HEK293 (cell line): ENCODE results near the gene MYL12A.

Experiments used
- CTCF ChIA-PET: fragments of 350-600 bp; formaldehyde crosslinking; extraction: SDS; loops from one replicate; lab custom pipeline; 2021; ENCODE audit warnings: antibody characterized with exemption; lab: Yijun Ruan, JAX
- POLR2A ChIA-PET: fragments of 300-600 bp; formaldehyde crosslinking; extraction: SDS; loops from one replicate; lab custom pipeline; 2020; ENCODE audit warnings: antibody characterized with exemption, inconsistent platforms; lab: Yijun Ruan, JAX
- H3K27ac ChIP-seq: fragments of 200-500 bp; sonication (Bioruptor generic); 2 replicates; pipeline ENCODE4 v1.5.1; 2014; ENCODE audit warnings: low read depth, low read length, control low read depth, inconsistent platforms; ENCODE audit errors: extremely low read depth
- H3K36me3 ChIP-seq, 2 experiments: fragments of 200-500 bp in 1 of 2; sonication (Bioruptor generic) in 1 of 2; 1 replicate in 1 of 2; 2 replicates in 1 of 2; pipeline ENCODE4 v1.5.1; 2014 to 2017; ENCODE audit warnings: inconsistent platforms in 2 of 2, low read length in 2 of 2; ENCODE audit not compliant: control insufficient read depth in 2 of 2, insufficient read depth in 1 of 2
- H3K4me1 ChIP-seq: fragments of 200-500 bp; sonication (Bioruptor generic); 2 replicates; pipeline ENCODE4 v1.5.1; 2014; ENCODE audit warnings: mild to moderate bottlenecking, low read length, inconsistent platforms; ENCODE audit not compliant: control insufficient read depth, insufficient read depth
- H3K4me3 ChIP-seq: 2 replicates; pipeline ENCODE4 v1.5.1; 2011; ENCODE audit warnings: low read depth, mild to moderate bottlenecking, control low read depth, low read length, moderate library complexity
- H3K9me3 ChIP-seq: fragments of 200-500 bp; sonication (Bioruptor generic); 2 replicates; pipeline ENCODE4 v1.5.1; 2014; ENCODE audit warnings: low read depth, low read length, inconsistent platforms; ENCODE audit not compliant: control insufficient read depth, insufficient read depth
- ELK4 ChIP-seq: IDR thresholded peaks from 2 replicates; pipeline ENCODE4 v1.6.1; 2011; ENCODE audit warnings: mild to moderate bottlenecking, low read depth, low read length, borderline replicate concordance
- KLF10 ChIP-seq: fragments of 450-650 bp; IDR thresholded peaks from 2 replicates; pipeline ENCODE4 v1.5.1; 2018; ENCODE audit warnings: missing biosample characterization, mild to moderate bottlenecking, missing genetic modification characterization
- KLF17 ChIP-seq: fragments of 450-650 bp; formaldehyde crosslinking; IDR thresholded peaks from 2 replicates; pipeline ENCODE4 v1.5.1; 2016; ENCODE audit warnings: missing biosample characterization, missing genetic modification characterization
- KLF9 ChIP-seq: fragments of 450-650 bp; formaldehyde crosslinking; IDR thresholded peaks from 2 replicates; pipeline ENCODE4 v1.5.1; 2016; ENCODE audit warnings: missing biosample characterization, missing genetic modification characterization, low read depth
- OSR2 ChIP-seq: fragments of 450-650 bp; formaldehyde crosslinking; IDR thresholded peaks from 2 replicates; pipeline ENCODE4 v1.5.1; 2016; ENCODE audit warnings: missing biosample characterization, missing genetic modification characterization
- RBAK ChIP-seq: fragments of 450-650 bp; formaldehyde crosslinking; IDR thresholded peaks from 2 replicates; pipeline ENCODE4 v1.5.1; 2016; ENCODE audit warnings: missing biosample characterization, missing genetic modification characterization
- TCF7L2 ChIP-seq: IDR thresholded peaks from 2 replicates; pipeline ENCODE4 v1.6.1; 2011; ENCODE audit warnings: low read depth, mild to moderate bottlenecking, inconsistent platforms, low read length, moderate library complexity, borderline replicate concordance
- ZFP3 ChIP-seq: fragments of 450-650 bp; formaldehyde crosslinking; IDR thresholded peaks from 2 replicates; pipeline ENCODE4 v1.5.1; 2016; ENCODE audit warnings: low read depth, missing biosample characterization, missing genetic modification characterization
- ZFP37 ChIP-seq: fragments of 450-650 bp; formaldehyde crosslinking; IDR thresholded peaks from 2 replicates; pipeline ENCODE4 v1.5.1; 2016; ENCODE audit warnings: missing biosample characterization, missing genetic modification characterization
- ZNF10 ChIP-seq: fragments of 450-650 bp; formaldehyde crosslinking; IDR thresholded peaks from 2 replicates; pipeline ENCODE4 v1.5.1; 2017; ENCODE audit warnings: missing biosample characterization, missing genetic modification characterization
- ZNF140 ChIP-seq: fragments of 450-650 bp; formaldehyde crosslinking; IDR thresholded peaks from 2 replicates; pipeline ENCODE4 v1.5.1; 2016; ENCODE audit warnings: missing biosample characterization, missing genetic modification characterization
- ZNF16 ChIP-seq: fragments of 450-650 bp; formaldehyde crosslinking; IDR thresholded peaks from 2 replicates; pipeline ENCODE4 v1.5.1; 2016; ENCODE audit warnings: low read depth, missing biosample characterization, missing genetic modification characterization
- ZNF169 ChIP-seq: fragments of 450-650 bp; formaldehyde crosslinking; IDR thresholded peaks from 2 replicates; pipeline ENCODE4 v1.5.1; 2016; ENCODE audit warnings: missing biosample characterization, missing genetic modification characterization
- ZNF18 ChIP-seq: fragments of 450-650 bp; formaldehyde crosslinking; IDR thresholded peaks from 2 replicates; pipeline ENCODE4 v1.5.1; 2016; ENCODE audit warnings: missing biosample characterization, missing genetic modification characterization
- ZNF366 ChIP-seq: fragments of 450-650 bp; formaldehyde crosslinking; conservative IDR thresholded peaks from 2 replicates; pipeline ENCODE4 v1.5.1; 2016; ENCODE audit warnings: missing biosample characterization, missing genetic modification characterization
- ZNF423 ChIP-seq: fragments of 450-650 bp; formaldehyde crosslinking; IDR thresholded peaks from 2 replicates; pipeline ENCODE4 v1.5.1; 2016; ENCODE audit warnings: missing biosample characterization, missing genetic modification characterization
- ZNF530 ChIP-seq: fragments of 450-650 bp; formaldehyde crosslinking; IDR thresholded peaks from 2 replicates; pipeline ENCODE4 v1.5.1; 2016; ENCODE audit warnings: low read depth, missing biosample characterization, missing genetic modification characterization
- ZNF555 ChIP-seq: fragments of 450-650 bp; formaldehyde crosslinking; conservative IDR thresholded peaks from 2 replicates; pipeline ENCODE4 v1.5.1; 2017; ENCODE audit warnings: missing biosample characterization, mild to moderate bottlenecking, missing genetic modification characterization, inconsistent platforms
- ZNF561 ChIP-seq: fragments of 450-650 bp; IDR thresholded peaks from 2 replicates; pipeline ENCODE4 v1.5.1; 2018; ENCODE audit warnings: missing biosample characterization, missing genetic modification characterization, borderline replicate concordance
- ZNF626 ChIP-seq: fragments of 450-650 bp; sonication (Bioruptor Pico); formaldehyde crosslinking; IDR thresholded peaks from 2 replicates; pipeline ENCODE4 v1.5.1; 2018; ENCODE audit warnings: missing biosample characterization, missing genetic modification characterization, inconsistent platforms
- ZNF792 ChIP-seq: fragments of 450-650 bp; formaldehyde crosslinking; IDR thresholded peaks from 2 replicates; pipeline ENCODE4 v1.5.1; 2016; ENCODE audit warnings: missing biosample characterization, missing genetic modification characterization
- ZSCAN30 ChIP-seq: fragments of 450-650 bp; IDR thresholded peaks from 2 replicates; pipeline ENCODE4 v1.5.1; 2018; ENCODE audit warnings: missing biosample characterization, mild to moderate bottlenecking, missing genetic modification characterization, moderate library complexity
- TF ChIP-seq, protein P1 (sequence below): fragments of 450-650 bp; formaldehyde crosslinking; IDR thresholded peaks from 2 replicates; pipeline ENCODE4 v1.5.1; 2016; ENCODE audit warnings: missing biosample characterization, missing genetic modification characterization, borderline replicate concordance

The MYL12A gene

DNA sequence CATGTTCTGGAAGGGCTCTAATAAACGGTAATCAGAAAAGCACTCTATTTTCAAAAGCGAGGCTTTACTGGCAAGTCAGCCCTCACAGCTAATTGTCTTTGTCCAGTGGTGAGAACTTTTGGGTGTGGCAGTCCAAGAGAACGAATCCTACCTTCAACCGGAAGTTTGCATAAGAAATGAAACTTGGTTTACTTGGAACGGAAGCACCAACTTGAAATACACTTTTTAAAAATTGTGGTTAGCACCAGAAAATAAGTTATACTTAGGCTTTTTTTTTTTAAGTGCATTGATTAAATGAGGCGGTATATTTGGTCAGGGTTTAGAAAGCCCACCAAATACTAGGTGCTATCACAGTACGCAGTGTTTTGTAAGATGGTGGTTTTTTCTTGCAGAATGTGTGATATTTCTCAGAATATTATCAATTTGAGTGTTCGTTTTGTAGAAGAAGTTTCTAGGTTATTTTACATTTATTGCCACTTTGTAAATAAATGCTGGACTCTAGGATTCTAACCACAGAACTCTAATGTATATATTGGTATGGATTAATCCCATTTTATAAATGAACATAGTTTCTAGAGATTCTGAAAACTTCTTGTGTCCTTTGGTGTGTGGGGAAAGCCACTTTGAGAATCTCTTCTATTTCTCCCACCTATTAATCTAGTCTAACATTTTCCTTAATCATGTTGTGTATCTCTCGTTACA is 1.2 kb downstream of the MYL12A start:
- Histone ChIP-seq H3K27ac (no peak overlapping the region), H3K9me3 (no peaks in the 10 kb centered on the region), H3K4me1 (peaks cover 11% of the 10 kb centered on the region), H3K4me3 (peak overlapping the region; percentile 98), H3K36me3 (peaks cover 8 to 12% of the 10 kb centered on the region in 2 experiments)
- ChIA-PET CTCF (interaction anchor here (0.6 to 4.1 kb wide), 6 partner anchors 24 to 417 kb away, joined by 3 to 84 read pairs (median 5); no protein-coding TSS in a partner anchor), POLR2A (interaction anchor here (0.9 to 2.4 kb wide), 7 partner anchors 8 to 687 kb away, joined by 3 to 18 read pairs (median 5); partner anchors contain the start of gene MYL12B)
- TF ChIP-seq ZNF555 (tag by site-specific recombination) (no peak), ELK4 (no peak), RBAK (tag by site-specific recombination) (no peak), ZFP3 (tag by site-specific recombination) (no peak), ZNF10 (tag by site-specific recombination) (no peak), ZNF18 (tag by site-specific recombination) (no peak), KLF9 (tag by site-specific recombination) (0 out of 2 replicates have a peak, but pooled peaks have one; percentile 32), ZNF16 (no peak), ZNF561 (tag by site-specific recombination) (no peak), KLF10 (tag by site-specific recombination) (0 out of 2 replicates have a peak, but pooled peaks have one; percentile 14), ZNF626 (no peak)

GRCh38 chr18:3250237-3251107 is 2.9 kb downstream of the MYL12A start:
- H3K4me1 ChIP-seq, result peaks cover 11% of the 10 kb centered on the region
- no peak overlapping the region for H3K27ac ChIP-seq
- H3K36me3 ChIP-seq, result peaks cover 14 to 28% of the 10 kb centered on the region in 2 experiments
- H3K4me3 ChIP-seq, result no peak overlapping the region
- POLR2A ChIA-PET, result interaction anchor here (0.6 to 1.9 kb wide), 3 partner anchors 11 to 344 kb away, joined by 3 to 11 read pairs (median 3); partner anchors contain the start of gene MYL12B
- CTCF ChIA-PET, result interaction anchor here (0.6 to 1.2 kb wide), 4 partner anchors 155 to 1027 kb away, joined by 3 to 5 read pairs (median 4); no protein-coding TSS in a partner anchor
- no peaks in the 10 kb centered on the region for H3K9me3 ChIP-seq
- TF ChIP-seq ZNF792 (tag by site-specific recombination) (no peak), ZNF169 (tag by site-specific recombination) (no peak), ZNF140 (tag by site-specific recombination) (no peak), ZSCAN30 (tag by site-specific recombination) (no peak), KLF17 (tag by site-specific recombination) (no peak), ZFP37 (tag by site-specific recombination) (0 out of 2 replicates have a peak, but pooled peaks have one; percentile 22), OSR2 (no peak), ZNF423 (tag by site-specific recombination) (no peak), ZNF366 (peak; percentile 58), ZNF530 (tag by site-specific recombination) (no peak), TCF7L2 (no peak)
- TF ChIP-seq, protein P1, sequence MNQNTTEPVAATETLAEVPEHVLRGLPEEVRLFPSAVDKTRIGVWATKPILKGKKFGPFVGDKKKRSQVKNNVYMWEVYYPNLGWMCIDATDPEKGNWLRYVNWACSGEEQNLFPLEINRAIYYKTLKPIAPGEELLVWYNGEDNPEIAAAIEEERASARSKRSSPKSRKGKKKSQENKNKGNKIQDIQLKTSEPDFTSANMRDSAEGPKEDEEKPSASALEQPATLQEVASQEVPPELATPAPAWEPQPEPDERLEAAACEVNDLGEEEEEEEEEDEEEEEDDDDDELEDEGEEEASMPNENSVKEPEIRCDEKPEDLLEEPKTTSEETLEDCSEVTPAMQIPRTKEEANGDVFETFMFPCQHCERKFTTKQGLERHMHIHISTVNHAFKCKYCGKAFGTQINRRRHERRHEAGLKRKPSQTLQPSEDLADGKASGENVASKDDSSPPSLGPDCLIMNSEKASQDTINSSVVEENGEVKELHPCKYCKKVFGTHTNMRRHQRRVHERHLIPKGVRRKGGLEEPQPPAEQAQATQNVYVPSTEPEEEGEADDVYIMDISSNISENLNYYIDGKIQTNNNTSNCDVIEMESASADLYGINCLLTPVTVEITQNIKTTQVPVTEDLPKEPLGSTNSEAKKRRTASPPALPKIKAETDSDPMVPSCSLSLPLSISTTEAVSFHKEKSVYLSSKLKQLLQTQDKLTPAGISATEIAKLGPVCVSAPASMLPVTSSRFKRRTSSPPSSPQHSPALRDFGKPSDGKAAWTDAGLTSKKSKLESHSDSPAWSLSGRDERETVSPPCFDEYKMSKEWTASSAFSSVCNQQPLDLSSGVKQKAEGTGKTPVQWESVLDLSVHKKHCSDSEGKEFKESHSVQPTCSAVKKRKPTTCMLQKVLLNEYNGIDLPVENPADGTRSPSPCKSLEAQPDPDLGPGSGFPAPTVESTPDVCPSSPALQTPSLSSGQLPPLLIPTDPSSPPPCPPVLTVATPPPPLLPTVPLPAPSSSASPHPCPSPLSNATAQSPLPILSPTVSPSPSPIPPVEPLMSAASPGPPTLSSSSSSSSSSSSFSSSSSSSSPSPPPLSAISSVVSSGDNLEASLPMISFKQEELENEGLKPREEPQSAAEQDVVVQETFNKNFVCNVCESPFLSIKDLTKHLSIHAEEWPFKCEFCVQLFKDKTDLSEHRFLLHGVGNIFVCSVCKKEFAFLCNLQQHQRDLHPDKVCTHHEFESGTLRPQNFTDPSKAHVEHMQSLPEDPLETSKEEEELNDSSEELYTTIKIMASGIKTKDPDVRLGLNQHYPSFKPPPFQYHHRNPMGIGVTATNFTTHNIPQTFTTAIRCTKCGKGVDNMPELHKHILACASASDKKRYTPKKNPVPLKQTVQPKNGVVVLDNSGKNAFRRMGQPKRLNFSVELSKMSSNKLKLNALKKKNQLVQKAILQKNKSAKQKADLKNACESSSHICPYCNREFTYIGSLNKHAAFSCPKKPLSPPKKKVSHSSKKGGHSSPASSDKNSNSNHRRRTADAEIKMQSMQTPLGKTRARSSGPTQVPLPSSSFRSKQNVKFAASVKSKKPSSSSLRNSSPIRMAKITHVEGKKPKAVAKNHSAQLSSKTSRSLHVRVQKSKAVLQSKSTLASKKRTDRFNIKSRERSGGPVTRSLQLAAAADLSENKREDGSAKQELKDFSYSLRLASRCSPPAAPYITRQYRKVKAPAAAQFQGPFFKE, result no peak
